ENCODE data around the gene ANKRD44. TPM values are rescaled to one million over a fixed set of nuclear protein-coding genes. Genes with fewer than 3 reads are reported as not detected.

The ANKRD44 gene
- total RNA-seq, 2 donors from 2014 or later = 7.0 to 10.1 TPM

GRCh38 chr2:197284956-197285355 lies 25.6 kb downstream of the ANKRD44 start:
- Histone ChIP-seq H3K4me3 (no peak overlapping the region), H3K36me3 (no peaks in the 10 kb centered on the region), H3K9me3 (no peaks in the 10 kb centered on the region), H3K27ac (no peak overlapping the region), H3K4me1 (peaks cover 0 to 11% of the 10 kb centered on the region in 2 donors), H3K27me3 (no peaks in the 10 kb centered on the region)
- TF ChIP-seq, protein P1, sequence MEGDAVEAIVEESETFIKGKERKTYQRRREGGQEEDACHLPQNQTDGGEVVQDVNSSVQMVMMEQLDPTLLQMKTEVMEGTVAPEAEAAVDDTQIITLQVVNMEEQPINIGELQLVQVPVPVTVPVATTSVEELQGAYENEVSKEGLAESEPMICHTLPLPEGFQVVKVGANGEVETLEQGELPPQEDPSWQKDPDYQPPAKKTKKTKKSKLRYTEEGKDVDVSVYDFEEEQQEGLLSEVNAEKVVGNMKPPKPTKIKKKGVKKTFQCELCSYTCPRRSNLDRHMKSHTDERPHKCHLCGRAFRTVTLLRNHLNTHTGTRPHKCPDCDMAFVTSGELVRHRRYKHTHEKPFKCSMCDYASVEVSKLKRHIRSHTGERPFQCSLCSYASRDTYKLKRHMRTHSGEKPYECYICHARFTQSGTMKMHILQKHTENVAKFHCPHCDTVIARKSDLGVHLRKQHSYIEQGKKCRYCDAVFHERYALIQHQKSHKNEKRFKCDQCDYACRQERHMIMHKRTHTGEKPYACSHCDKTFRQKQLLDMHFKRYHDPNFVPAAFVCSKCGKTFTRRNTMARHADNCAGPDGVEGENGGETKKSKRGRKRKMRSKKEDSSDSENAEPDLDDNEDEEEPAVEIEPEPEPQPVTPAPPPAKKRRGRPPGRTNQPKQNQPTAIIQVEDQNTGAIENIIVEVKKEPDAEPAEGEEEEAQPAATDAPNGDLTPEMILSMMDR (IDR thresholded peaks at IDR 0.05) = no peak
- no peak for DNase-seq (ENCODE audit: low spot score)

- no peak for DNase-seq (ENCODE audit: low spot score)
- H3K9me3 ChIP-seq = no peaks in the 10 kb centered on the region
- no peaks in the 10 kb centered on the region for H3K27me3 ChIP-seq
- H3K27ac ChIP-seq = no peak overlapping the region
- no peaks in the 10 kb centered on the region for H3K36me3 ChIP-seq
- TF ChIP-seq, protein P1 (IDR thresholded peaks at IDR 0.05) = no peak
- peaks cover 0 to 16% of the 10 kb centered on the region in 2 donors for H3K4me1 ChIP-seq
- H3K4me3 ChIP-seq = no peak overlapping the region
These were observed 29.2 kb downstream of the ANKRD44 start for GRCh38 chr2:197281421-197281820.

- TF ChIP-seq, protein P1 (IDR thresholded peaks at IDR 0.05) = no peak
- H3K27me3 ChIP-seq = no peaks in the 10 kb centered on the region
- no peaks in the 10 kb centered on the region for H3K36me3 ChIP-seq
- H3K4me1 ChIP-seq = peaks cover 0 to 16% of the 10 kb centered on the region in 2 donors
- DNase-seq (ENCODE audit: low spot score) = no peak
- H3K9me3 ChIP-seq = no peaks in the 10 kb centered on the region
- H3K4me3 ChIP-seq = peak overlapping the region in 1 of 2 donors; percentile 7
- peak overlapping the region in 1 of 2 donors; percentile 19 for H3K27ac ChIP-seq
These were observed 30.4 kb downstream of the ANKRD44 start for GRCh38 chr2:197280015-197280702.

GRCh38 chr2:197278799-197279763 lies 31.5 kb downstream of the ANKRD44 start:
- Histone ChIP-seq H3K4me1 (peaks cover 0 to 16% of the 10 kb centered on the region in 2 donors), H3K36me3 (no peaks in the 10 kb centered on the region), H3K27ac (peak overlapping the region in 1 of 2 donors; percentile 19), H3K27me3 (no peaks in the 10 kb centered on the region), H3K9me3 (no peaks in the 10 kb centered on the region), H3K4me3 (no peak overlapping the region)
- no peak for DNase-seq (ENCODE audit: low spot score)
- TF ChIP-seq, protein P1 (IDR thresholded peaks at IDR 0.05) = no peak

- H3K9me3 ChIP-seq = no peaks in the 10 kb centered on the region
- H3K36me3 ChIP-seq = no peaks in the 10 kb centered on the region
- peaks cover 0 to 21% of the 10 kb centered on the region in 2 donors for H3K4me1 ChIP-seq
- no peaks in the 10 kb centered on the region for H3K27me3 ChIP-seq
- H3K27ac ChIP-seq = no peak overlapping the region
- no peak for DNase-seq (ENCODE audit: low spot score)
- H3K4me3 ChIP-seq = no peak overlapping the region
- TF ChIP-seq, protein P1 (IDR thresholded peaks at IDR 0.05) = no peak
These were observed 32.8 kb downstream of the ANKRD44 start for GRCh38 chr2:197277794-197278193.

All from right atrium auricular region (tissue), 2 donors.